Measurements from ENCODE around the gene ZNF77.
A peak's percentile ranks its signal among the peaks of the same experiment; 100 is the strongest.

The ZNF77 gene

DNA sequence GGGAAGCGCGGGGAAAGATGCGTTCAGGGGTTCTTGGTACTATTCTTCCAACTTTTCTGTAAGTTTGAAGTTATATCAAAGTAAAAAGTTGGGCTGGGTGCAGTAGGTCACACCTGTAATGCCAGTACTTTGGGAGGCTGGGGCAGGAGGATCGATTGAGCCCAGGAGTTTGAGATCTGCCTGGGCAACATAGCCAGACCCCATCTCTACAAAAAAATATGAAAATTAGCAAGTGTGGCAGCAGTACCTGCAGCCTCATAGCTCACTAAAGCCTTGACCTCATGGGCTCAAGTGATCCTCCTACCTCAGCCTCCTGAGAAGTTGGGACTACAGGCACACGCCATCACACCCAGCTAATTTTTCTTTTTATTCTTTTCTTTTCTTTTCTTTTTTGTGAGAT lies 12.4 kb upstream of the ZNF77 start:
- no peak overlapping the region for H2AK5ac ChIP-seq (ENCODE audit: low read length, severe bottlenecking)

DNA sequence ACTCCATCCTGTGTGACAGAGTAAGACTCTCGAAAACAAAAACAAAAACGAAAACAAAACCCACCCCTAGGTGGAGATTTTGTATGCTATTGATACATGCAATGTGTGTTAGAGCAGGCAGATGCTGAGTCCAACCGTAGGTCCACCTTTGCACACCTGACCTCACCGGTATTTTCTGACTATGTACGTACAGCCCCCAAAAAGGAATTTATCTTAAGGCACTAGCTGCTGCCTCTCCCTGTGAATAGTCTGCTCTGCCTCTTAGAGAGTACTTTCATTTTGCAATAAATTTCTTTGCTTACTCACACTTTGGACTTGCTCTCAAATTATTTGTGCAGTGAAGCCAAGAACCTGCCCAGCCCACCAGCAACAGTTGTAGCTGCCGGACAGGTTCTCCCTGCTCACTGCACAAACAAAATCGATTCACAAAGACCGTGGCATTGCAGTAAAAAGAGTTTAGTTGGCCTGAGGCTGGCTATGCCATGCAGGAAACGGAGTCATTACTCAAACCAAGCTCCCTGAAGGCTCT lies 8.2 kb upstream of the ZNF77 start:
- Histone ChIP-seq H2BK5ac (ENCODE audit: low read depth, low read length, poor library complexity, severe bottlenecking) (no peak overlapping the region), H4K91ac (ENCODE audit: low read length) (no peak overlapping the region), H3K4me2 (ENCODE audit: low read length, poor library complexity, severe bottlenecking) (no peak overlapping the region), H3K9ac (ENCODE audit: low read length) (peak overlapping the region; percentile 77), H3K4me3 (ENCODE audit: insufficient read depth in 1 of 2, low read depth in 1 of 2, low read length in 2 of 2) (peak overlapping the region in 1 of 2 experiments; percentile 73), H3K4ac (ENCODE audit: low read depth in 1 of 2, low read length in 2 of 2) (no peak overlapping the region), H3K27ac (ENCODE audit: low read length, poor library complexity, severe bottlenecking) (no peak overlapping the region), H3K23ac (ENCODE audit: low read length in 2 of 2) (no peak overlapping the region), H2AK5ac (ENCODE audit: low read length, severe bottlenecking) (no peak overlapping the region), H3K27me3 (ENCODE audit: control insufficient read depth in 1 of 2, insufficient read depth in 1 of 2, low read length in 2 of 2) (no peaks in the 10 kb centered on the region), H2BK120ac (ENCODE audit: low read depth, low read length) (no peak overlapping the region), H4K8ac (ENCODE audit: low read length) (no peak overlapping the region), H3K14ac (ENCODE audit: low read length in 2 of 2) (no peak overlapping the region), H2BK12ac (ENCODE audit: low read length in 2 of 2) (no peak overlapping the region), H2BK15ac (ENCODE audit: low read depth, poor library complexity, severe bottlenecking) (no peak overlapping the region), H3K79me1 (replicated peaks; ENCODE audit: low read length, poor library complexity, severe bottlenecking) (peaks cover 8% of the 10 kb centered on the region), H3K18ac (ENCODE audit: low read depth in 1 of 2, low read length in 2 of 2) (no peak overlapping the region), H3K4me1 (ENCODE audit: control insufficient read depth, insufficient read depth, low read depth, low read length) (peaks cover 5% of the 10 kb centered on the region), H2AFZ (ENCODE audit: low read depth, low read length) (no peak overlapping the region), H3K9me3 (ENCODE audit: control insufficient read depth, low read length) (no peaks in the 10 kb centered on the region), H3K36me3 (ENCODE audit: control insufficient read depth in 1 of 2, insufficient read depth in 2 of 2, low read depth in 1 of 2, low read length in 2 of 2) (peaks cover 0 to under 1% of the 10 kb centered on the region in 2 experiments)
- DNase-seq: no peak
- 70% methylated on average over 7 of the region's 9 CpGs for WGBS

More for the DNA sequence above, 12.4 kb upstream of the ZNF77 start:
- H3K4me2 ChIP-seq (ENCODE audit: low read length, poor library complexity, severe bottlenecking): no peak overlapping the region
- H3K27ac ChIP-seq (ENCODE audit: low read length, poor library complexity, severe bottlenecking): no peak overlapping the region
- H3K4ac ChIP-seq (ENCODE audit: low read depth in 1 of 2, low read length in 2 of 2): no peak overlapping the region
- no peak overlapping the region for H3K23ac ChIP-seq (ENCODE audit: low read length in 2 of 2)
- peaks cover 0 to 3% of the 10 kb centered on the region in 2 experiments for H3K27me3 ChIP-seq (ENCODE audit: control insufficient read depth in 1 of 2, insufficient read depth in 1 of 2, low read length in 2 of 2)
- H2BK12ac ChIP-seq (ENCODE audit: low read length in 2 of 2): no peak overlapping the region
- 94% methylated on average over 5 of the region's 5 CpGs for WGBS
- no peak overlapping the region for H2BK15ac ChIP-seq (ENCODE audit: low read depth, poor library complexity, severe bottlenecking)
- no peaks in the 10 kb centered on the region for H3K9me3 ChIP-seq (ENCODE audit: control insufficient read depth, low read length)
- H3K18ac ChIP-seq (ENCODE audit: low read depth in 1 of 2, low read length in 2 of 2): no peak overlapping the region
- no peak overlapping the region for H3K14ac ChIP-seq (ENCODE audit: low read length in 2 of 2)
- no peaks in the 10 kb centered on the region for H3K4me1 ChIP-seq (ENCODE audit: control insufficient read depth, insufficient read depth, low read depth, low read length)
- H2BK5ac ChIP-seq (ENCODE audit: low read depth, low read length, poor library complexity, severe bottlenecking): no peak overlapping the region
- no peak for DNase-seq
- no peaks in the 10 kb centered on the region for H3K36me3 ChIP-seq (ENCODE audit: control insufficient read depth in 1 of 2, insufficient read depth in 2 of 2, low read depth in 1 of 2, low read length in 2 of 2)
- no peak overlapping the region for H2BK120ac ChIP-seq (ENCODE audit: low read depth, low read length)
- H3K4me3 ChIP-seq (ENCODE audit: insufficient read depth in 1 of 2, low read depth in 1 of 2, low read length in 2 of 2): no peak overlapping the region
- H3K79me1 ChIP-seq (replicated peaks; ENCODE audit: low read length, poor library complexity, severe bottlenecking): no peaks in the 10 kb centered on the region
- no peak overlapping the region for H2AFZ ChIP-seq (ENCODE audit: low read depth, low read length)
- H3K9ac ChIP-seq (ENCODE audit: low read length): no peak overlapping the region
- no peak overlapping the region for H4K8ac ChIP-seq (ENCODE audit: low read length)
- no peak overlapping the region for H4K91ac ChIP-seq (ENCODE audit: low read length)

DNA sequence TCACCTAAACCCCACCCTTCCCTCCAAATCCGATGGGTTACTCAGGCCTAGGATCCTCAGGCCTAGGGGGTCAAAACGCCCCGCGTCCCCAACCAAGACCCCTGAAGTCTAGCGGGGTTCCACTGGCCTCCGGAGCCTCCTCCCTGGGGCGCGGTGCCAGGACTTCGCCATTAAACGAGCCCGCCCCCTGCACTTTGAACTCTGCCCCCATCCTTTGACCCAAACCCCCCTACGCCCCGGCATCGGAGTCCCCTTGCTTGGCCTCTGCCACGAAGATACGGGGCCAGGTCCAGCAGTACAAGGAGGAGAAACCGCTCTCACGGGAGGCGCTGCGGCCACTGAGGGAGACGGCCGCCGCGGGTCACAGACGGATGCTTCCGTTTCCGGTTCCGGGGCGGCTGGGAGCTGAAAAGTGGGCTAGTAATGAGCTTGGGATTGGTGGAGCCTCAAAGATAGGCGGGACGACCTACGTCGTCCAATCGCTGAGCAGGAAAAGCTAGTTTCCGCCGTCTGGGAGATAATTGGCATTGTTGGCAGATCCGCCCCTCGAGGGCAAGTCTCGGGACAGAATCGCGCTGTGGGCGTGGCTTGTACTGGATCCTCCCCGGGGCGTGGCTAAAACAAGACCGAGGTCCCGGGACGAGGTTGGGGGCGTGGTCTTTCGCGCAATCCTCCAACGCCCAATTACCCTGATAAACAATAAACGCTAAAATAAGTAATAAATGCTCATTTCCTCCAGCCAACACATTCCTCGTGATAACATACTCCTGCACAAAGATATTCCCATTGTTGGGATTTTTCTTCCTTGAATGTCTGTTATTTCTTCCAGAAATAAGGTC lies 5.7 kb upstream of the ZNF77 start:
- Histone ChIP-seq H3K4me2 (ENCODE audit: low read length, poor library complexity, severe bottlenecking) (peak overlapping the region; percentile 79), H2BK12ac (ENCODE audit: low read length in 2 of 2) (no peak overlapping the region), H3K9me3 (ENCODE audit: control insufficient read depth, low read length) (no peaks in the 10 kb centered on the region), H2AFZ (ENCODE audit: low read depth, low read length) (peak overlapping the region; percentile 93), H3K27me3 (ENCODE audit: control insufficient read depth in 1 of 2, insufficient read depth in 1 of 2, low read length in 2 of 2) (no peaks in the 10 kb centered on the region), H3K18ac (ENCODE audit: low read depth in 1 of 2, low read length in 2 of 2) (peak overlapping the region; percentile 75 to 98), H3K4me3 (ENCODE audit: insufficient read depth in 1 of 2, low read depth in 1 of 2, low read length in 2 of 2) (peak overlapping the region; percentile 86 to 96), H3K27ac (ENCODE audit: low read length, poor library complexity, severe bottlenecking) (peak overlapping the region; percentile 78), H3K14ac (ENCODE audit: low read length in 2 of 2) (peak overlapping the region in 1 of 2 experiments; percentile 87), H2BK15ac (ENCODE audit: low read depth, poor library complexity, severe bottlenecking) (peak overlapping the region; percentile 73), H3K4me1 (ENCODE audit: control insufficient read depth, insufficient read depth, low read depth, low read length) (peaks cover 6% of the 10 kb centered on the region), H2AK5ac (ENCODE audit: low read length, severe bottlenecking) (no peak overlapping the region), H4K8ac (ENCODE audit: low read length) (peak overlapping the region; percentile 87), H3K4ac (ENCODE audit: low read depth in 1 of 2, low read length in 2 of 2) (peak overlapping the region; percentile 84 to 97), H3K36me3 (ENCODE audit: control insufficient read depth in 1 of 2, insufficient read depth in 2 of 2, low read depth in 1 of 2, low read length in 2 of 2) (peaks cover 0 to 6% of the 10 kb centered on the region in 2 experiments), H4K91ac (ENCODE audit: low read length) (peak overlapping the region; percentile 80), H2BK5ac (ENCODE audit: low read depth, low read length, poor library complexity, severe bottlenecking) (no peak overlapping the region), H3K23ac (ENCODE audit: low read length in 2 of 2) (peak overlapping the region in 1 of 2 experiments; percentile 95), H3K79me1 (replicated peaks; ENCODE audit: low read length, poor library complexity, severe bottlenecking) (peaks cover 8% of the 10 kb centered on the region), H2BK120ac (ENCODE audit: low read depth, low read length) (peak overlapping the region; percentile 86), H3K9ac (ENCODE audit: low read length) (peak overlapping the region; percentile 94)
- under 1% methylated on average over 51 of the region's 53 CpGs for WGBS
- peak; percentile 99 for DNase-seq

DNA sequence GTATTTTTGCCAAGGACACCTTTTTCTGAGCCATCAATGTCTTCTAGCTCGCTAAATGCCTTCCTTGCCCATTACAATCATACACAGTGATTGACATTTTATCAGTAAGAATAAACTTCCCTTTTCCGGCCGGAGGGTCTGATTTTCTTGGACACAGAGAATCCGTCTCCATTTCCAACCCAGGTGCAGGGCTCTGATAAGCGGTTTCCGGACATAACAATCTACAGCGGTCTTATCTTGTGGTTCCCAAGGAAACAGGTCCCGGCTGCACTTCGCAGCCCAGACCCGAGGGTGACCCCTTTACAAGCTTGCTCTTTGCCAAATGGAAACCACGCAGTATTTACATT lies 5.1 kb upstream of the ZNF77 start:
- H4K91ac ChIP-seq (ENCODE audit: low read length): no peak overlapping the region
- peaks cover 10% of the 10 kb centered on the region for H3K4me1 ChIP-seq (ENCODE audit: control insufficient read depth, insufficient read depth, low read depth, low read length)
- peak overlapping the region; percentile 86 to 96 for H3K4me3 ChIP-seq (ENCODE audit: insufficient read depth in 1 of 2, low read depth in 1 of 2, low read length in 2 of 2)
- H2BK5ac ChIP-seq (ENCODE audit: low read depth, low read length, poor library complexity, severe bottlenecking): no peak overlapping the region
- no peak overlapping the region for H3K27ac ChIP-seq (ENCODE audit: low read length, poor library complexity, severe bottlenecking)
- H2AFZ ChIP-seq (ENCODE audit: low read depth, low read length): no peak overlapping the region
- no peak overlapping the region for H2BK120ac ChIP-seq (ENCODE audit: low read depth, low read length)
- H3K9ac ChIP-seq (ENCODE audit: low read length): peak overlapping the region; percentile 94
- no peak overlapping the region for H2BK15ac ChIP-seq (ENCODE audit: low read depth, poor library complexity, severe bottlenecking)
- no peak for DNase-seq
- no peaks in the 10 kb centered on the region for H3K27me3 ChIP-seq (ENCODE audit: control insufficient read depth in 1 of 2, insufficient read depth in 1 of 2, low read length in 2 of 2)
- no peaks in the 10 kb centered on the region for H3K9me3 ChIP-seq (ENCODE audit: control insufficient read depth, low read length)
- H2AK5ac ChIP-seq (ENCODE audit: low read length, severe bottlenecking): no peak overlapping the region
- H3K36me3 ChIP-seq (ENCODE audit: control insufficient read depth in 1 of 2, insufficient read depth in 2 of 2, low read depth in 1 of 2, low read length in 2 of 2): peaks cover 0 to 6% of the 10 kb centered on the region in 2 experiments
- H3K18ac ChIP-seq (ENCODE audit: low read depth in 1 of 2, low read length in 2 of 2): peak overlapping the region; percentile 75 to 98
- no peak overlapping the region for H3K14ac ChIP-seq (ENCODE audit: low read length in 2 of 2)
- peak overlapping the region in 1 of 2 experiments; percentile 83 for H3K23ac ChIP-seq (ENCODE audit: low read length in 2 of 2)
- peak overlapping the region; percentile 79 for H3K4me2 ChIP-seq (ENCODE audit: low read length, poor library complexity, severe bottlenecking)
- under 1% methylated on average over 11 of the region's 11 CpGs for WGBS
- no peak overlapping the region for H4K8ac ChIP-seq (ENCODE audit: low read length)
- H2BK12ac ChIP-seq (ENCODE audit: low read length in 2 of 2): no peak overlapping the region
- peaks cover 8% of the 10 kb centered on the region for H3K79me1 ChIP-seq (replicated peaks; ENCODE audit: low read length, poor library complexity, severe bottlenecking)
- peak overlapping the region; percentile 84 to 97 for H3K4ac ChIP-seq (ENCODE audit: low read depth in 1 of 2, low read length in 2 of 2)

Measured in mesenchymal stem cell (in vitro differentiated cells and primary cell).